ENCODE measurements around the gene HNRNPAB.

Gene HNRNPAB

GRCh38 chr5:178193251-178193809, 11.0 kb upstream of the HNRNPAB start:
- peak overlapping the region; percentile 76 for H3K4me2 ChIP-seq (ENCODE audit: low read depth, low read length, poor library complexity, severe bottlenecking)
- H2AFZ ChIP-seq (ENCODE audit: low read length): no peak overlapping the region
- H4K20me1 ChIP-seq (ENCODE audit: insufficient read depth, low read length, poor library complexity, severe bottlenecking): no peaks in the 10 kb centered on the region
- no peaks in the 10 kb centered on the region for H3K9me3 ChIP-seq (ENCODE audit: insufficient read depth, low read depth, low read length)
- H3K9ac ChIP-seq (ENCODE audit: low read depth, low read length, poor library complexity, severe bottlenecking): peak overlapping the region; percentile 59
- H3K36me3 ChIP-seq (ENCODE audit: insufficient read depth, low read length): no peaks in the 10 kb centered on the region
- no peaks in the 10 kb centered on the region for H3K27me3 ChIP-seq (ENCODE audit: insufficient read depth, low read length, poor library complexity, severe bottlenecking)
- no peaks in the 10 kb centered on the region for H3F3A ChIP-seq (ENCODE audit: low read depth)
- H3K4me3 ChIP-seq (ENCODE audit: low read length, poor library complexity, severe bottlenecking): no peak overlapping the region
- no peaks in the 10 kb centered on the region for H3K9me2 ChIP-seq (replicated peaks; ENCODE audit: low read depth, low read length)
- H3K79me2 ChIP-seq (ENCODE audit: insufficient read depth, low read length): no peaks in the 10 kb centered on the region
- peaks cover 17% of the 10 kb centered on the region for H3K4me1 ChIP-seq (ENCODE audit: insufficient read depth, low read length, poor library complexity, severe bottlenecking)
- TF ChIP-seq CTCF (conservative IDR thresholded peaks at IDR 0.05; ENCODE audit: low read length): no peak

GRCh38 chr5:178194026-178194425, 10.3 kb upstream of the HNRNPAB start:
- H3K4me3 ChIP-seq (ENCODE audit: low read length, poor library complexity, severe bottlenecking): peak overlapping the region; percentile 43
- no peaks in the 10 kb centered on the region for H3K9me3 ChIP-seq (ENCODE audit: insufficient read depth, low read depth, low read length)
- H3K4me1 ChIP-seq (ENCODE audit: insufficient read depth, low read length, poor library complexity, severe bottlenecking): peaks cover 17% of the 10 kb centered on the region
- H4K20me1 ChIP-seq (ENCODE audit: insufficient read depth, low read length, poor library complexity, severe bottlenecking): no peaks in the 10 kb centered on the region
- no peak for TF ChIP-seq CTCF (conservative IDR thresholded peaks at IDR 0.05; ENCODE audit: low read length)
- no peak for TF ChIP-seq EZH2phosphoT487 (IDR thresholded peaks at IDR 0.05; ENCODE audit: borderline replicate concordance)
- H2AFZ ChIP-seq (ENCODE audit: low read length): peak overlapping the region; percentile 86
- H3K9ac ChIP-seq (ENCODE audit: low read depth, low read length, poor library complexity, severe bottlenecking): peak overlapping the region; percentile 59
- no peaks in the 10 kb centered on the region for H3K27me3 ChIP-seq (ENCODE audit: insufficient read depth, low read length, poor library complexity, severe bottlenecking)
- H3K4me2 ChIP-seq (ENCODE audit: low read depth, low read length, poor library complexity, severe bottlenecking): peak overlapping the region; percentile 76
- H3K79me2 ChIP-seq (ENCODE audit: insufficient read depth, low read length): no peaks in the 10 kb centered on the region
- H3K9me2 ChIP-seq (replicated peaks; ENCODE audit: low read depth, low read length): no peaks in the 10 kb centered on the region
- H3K36me3 ChIP-seq (ENCODE audit: insufficient read depth, low read length): no peaks in the 10 kb centered on the region
- H3F3A ChIP-seq (ENCODE audit: low read depth): no peaks in the 10 kb centered on the region

- no peak overlapping the region for H3K4me3 ChIP-seq (ENCODE audit: low read length, poor library complexity, severe bottlenecking)
- TF ChIP-seq CTCF (conservative IDR thresholded peaks at IDR 0.05; ENCODE audit: low read length) (no peak), EZH2phosphoT487 (IDR thresholded peaks at IDR 0.05; ENCODE audit: borderline replicate concordance) (no peak)
- peaks cover 17% of the 10 kb centered on the region for H3K4me1 ChIP-seq (ENCODE audit: insufficient read depth, low read length, poor library complexity, severe bottlenecking)
Observed at GRCh38 chr5:178196281-178196812, 8.0 kb upstream of the HNRNPAB start.

More at GRCh38 chr5:178196281-178196812, 8.0 kb upstream of the HNRNPAB start:
- no peaks in the 10 kb centered on the region for H3K9me2 ChIP-seq (replicated peaks; ENCODE audit: low read depth, low read length)
- no peaks in the 10 kb centered on the region for H3F3A ChIP-seq (ENCODE audit: low read depth)
- no peaks in the 10 kb centered on the region for H3K36me3 ChIP-seq (ENCODE audit: insufficient read depth, low read length)
- no peak overlapping the region for H3K4me2 ChIP-seq (ENCODE audit: low read depth, low read length, poor library complexity, severe bottlenecking)
- no peaks in the 10 kb centered on the region for H3K9me3 ChIP-seq (ENCODE audit: insufficient read depth, low read depth, low read length)
- H3K9ac ChIP-seq (ENCODE audit: low read depth, low read length, poor library complexity, severe bottlenecking): no peak overlapping the region
- no peaks in the 10 kb centered on the region for H3K27me3 ChIP-seq (ENCODE audit: insufficient read depth, low read length, poor library complexity, severe bottlenecking)
- no peaks in the 10 kb centered on the region for H4K20me1 ChIP-seq (ENCODE audit: insufficient read depth, low read length, poor library complexity, severe bottlenecking)
- H3K79me2 ChIP-seq (ENCODE audit: insufficient read depth, low read length): no peaks in the 10 kb centered on the region
- no peak overlapping the region for H2AFZ ChIP-seq (ENCODE audit: low read length)
